ENCODE data around the gene RSL1D1.

Gene RSL1D1

DNA sequence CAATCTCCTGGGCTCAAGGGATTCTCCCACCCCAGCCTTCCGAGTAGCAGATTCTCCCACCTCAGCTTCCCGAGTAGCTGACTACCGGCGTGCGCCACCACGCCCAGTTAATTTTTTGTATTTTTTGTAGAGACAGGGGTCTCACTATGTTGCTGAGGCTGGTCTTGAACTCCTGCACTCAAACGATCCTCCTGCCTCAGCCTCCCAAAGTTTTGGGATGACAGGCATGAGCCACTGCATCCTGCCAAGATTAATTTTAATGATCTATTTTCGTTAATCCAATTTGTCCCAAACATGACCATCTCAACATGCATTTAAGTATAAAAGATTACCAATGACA is 55.5 kb downstream of the RSL1D1 start:
- no peaks in the 10 kb centered on the region for H3F3A ChIP-seq (ENCODE audit: low read depth)
- TF ChIP-seq EZH2phosphoT487 (IDR thresholded peaks at IDR 0.05; ENCODE audit: borderline replicate concordance): no peak
- no peak for TF ChIP-seq CTCF (conservative IDR thresholded peaks at IDR 0.05; ENCODE audit: low read length)
- peaks cover 37% of the 10 kb centered on the region for H3K4me1 ChIP-seq (ENCODE audit: insufficient read depth, low read length, poor library complexity, severe bottlenecking)
- H3K9me3 ChIP-seq (ENCODE audit: insufficient read depth, low read depth, low read length): no peaks in the 10 kb centered on the region
- H3K27me3 ChIP-seq (ENCODE audit: insufficient read depth, low read length, poor library complexity, severe bottlenecking): no peaks in the 10 kb centered on the region
- no peaks in the 10 kb centered on the region for H3K36me3 ChIP-seq (ENCODE audit: insufficient read depth, low read length)
- peak overlapping the region; percentile 89 for H3K4me3 ChIP-seq (ENCODE audit: low read length, poor library complexity, severe bottlenecking)
- H4K20me1 ChIP-seq (ENCODE audit: insufficient read depth, low read length, poor library complexity, severe bottlenecking): peaks cover 34% of the 10 kb centered on the region
- no peaks in the 10 kb centered on the region for H3K9me2 ChIP-seq (replicated peaks; ENCODE audit: low read depth, low read length)
- H2AFZ ChIP-seq (ENCODE audit: low read length): no peak overlapping the region
- H3K9ac ChIP-seq (ENCODE audit: low read depth, low read length, poor library complexity, severe bottlenecking): peak overlapping the region; percentile 98
- peak overlapping the region; percentile 86 for H3K4me2 ChIP-seq (ENCODE audit: low read depth, low read length, poor library complexity, severe bottlenecking)
- H3K79me2 ChIP-seq (ENCODE audit: insufficient read depth, low read length): peaks cover 59% of the 10 kb centered on the region

DNA sequence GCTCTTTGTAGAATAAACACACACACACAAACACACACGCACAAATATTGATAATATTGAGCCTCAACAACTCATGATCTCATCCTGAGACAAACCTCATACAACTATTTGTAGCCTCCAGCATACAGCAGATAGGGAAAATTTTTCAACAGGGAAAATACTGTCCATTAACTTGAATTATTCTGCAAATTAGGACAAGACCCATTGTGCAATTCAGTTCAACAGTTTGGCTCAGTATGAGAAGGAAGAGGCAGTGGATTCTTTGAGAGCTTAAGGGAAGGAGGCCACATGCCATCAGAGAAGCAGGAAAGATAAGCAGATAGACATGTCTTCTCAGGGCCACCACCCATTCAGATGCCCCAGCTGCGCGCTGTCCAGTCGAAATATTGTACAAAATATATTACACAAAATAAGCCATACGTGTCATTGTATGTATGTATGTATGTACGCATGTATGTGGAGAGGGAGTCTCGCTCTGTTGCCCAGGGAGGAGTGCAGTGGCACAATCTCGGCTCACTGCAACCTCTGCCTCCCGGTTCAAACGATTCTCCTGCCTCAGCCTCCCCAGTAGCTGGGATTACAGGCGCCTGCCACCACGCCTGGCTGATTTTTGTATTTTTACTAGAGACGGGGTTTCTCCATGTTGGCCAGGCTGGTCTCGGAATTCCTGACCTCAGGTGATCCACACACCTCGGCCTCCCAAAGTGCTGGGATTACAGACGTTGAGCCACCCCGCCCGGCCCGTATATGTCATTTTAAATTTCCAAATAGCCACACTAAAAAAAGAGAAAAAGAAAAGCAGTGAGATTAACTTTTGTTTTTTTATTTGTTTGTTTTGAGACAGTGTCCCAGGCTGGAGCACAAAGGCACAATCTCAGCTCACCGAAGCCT is 56.1 kb downstream of the RSL1D1 start:
- peak overlapping the region; percentile 86 for H3K4me2 ChIP-seq (ENCODE audit: low read depth, low read length, poor library complexity, severe bottlenecking)
- no peaks in the 10 kb centered on the region for H3K9me3 ChIP-seq (ENCODE audit: insufficient read depth, low read depth, low read length)
- TF ChIP-seq CTCF (conservative IDR thresholded peaks at IDR 0.05; ENCODE audit: low read length) (no peak), EZH2phosphoT487 (IDR thresholded peaks at IDR 0.05; ENCODE audit: borderline replicate concordance) (no peak)
- H4K20me1 ChIP-seq (ENCODE audit: insufficient read depth, low read length, poor library complexity, severe bottlenecking): peaks cover 34% of the 10 kb centered on the region
- H3K4me1 ChIP-seq (ENCODE audit: insufficient read depth, low read length, poor library complexity, severe bottlenecking): peaks cover 37% of the 10 kb centered on the region
- peak overlapping the region; percentile 98 for H3K9ac ChIP-seq (ENCODE audit: low read depth, low read length, poor library complexity, severe bottlenecking)
- H3K4me3 ChIP-seq (ENCODE audit: low read length, poor library complexity, severe bottlenecking): peak overlapping the region; percentile 89
- no peaks in the 10 kb centered on the region for H3K9me2 ChIP-seq (replicated peaks; ENCODE audit: low read depth, low read length)
- H3K27me3 ChIP-seq (ENCODE audit: insufficient read depth, low read length, poor library complexity, severe bottlenecking): no peaks in the 10 kb centered on the region
- H3K36me3 ChIP-seq (ENCODE audit: insufficient read depth, low read length): no peaks in the 10 kb centered on the region
- H3K79me2 ChIP-seq (ENCODE audit: insufficient read depth, low read length): peaks cover 65% of the 10 kb centered on the region
- no peaks in the 10 kb centered on the region for H3F3A ChIP-seq (ENCODE audit: low read depth)
- no peak overlapping the region for H2AFZ ChIP-seq (ENCODE audit: low read length)

- Histone ChIP-seq H3F3A (ENCODE audit: low read depth) (no peaks in the 10 kb centered on the region), H3K4me2 (ENCODE audit: low read depth, low read length, poor library complexity, severe bottlenecking) (peak overlapping the region; percentile 86), H3K79me2 (ENCODE audit: insufficient read depth, low read length) (peaks cover 72% of the 10 kb centered on the region), H3K9ac (ENCODE audit: low read depth, low read length, poor library complexity, severe bottlenecking) (peak overlapping the region; percentile 58), H4K20me1 (ENCODE audit: insufficient read depth, low read length, poor library complexity, severe bottlenecking) (peaks cover 34% of the 10 kb centered on the region), H3K4me1 (ENCODE audit: insufficient read depth, low read length, poor library complexity, severe bottlenecking) (peaks cover 37% of the 10 kb centered on the region), H3K4me3 (ENCODE audit: low read length, poor library complexity, severe bottlenecking) (peak overlapping the region; percentile 89), H2AFZ (ENCODE audit: low read length) (no peak overlapping the region), H3K27me3 (ENCODE audit: insufficient read depth, low read length, poor library complexity, severe bottlenecking) (no peaks in the 10 kb centered on the region), H3K9me2 (replicated peaks; ENCODE audit: low read depth, low read length) (no peaks in the 10 kb centered on the region), H3K9me3 (ENCODE audit: insufficient read depth, low read depth, low read length) (no peaks in the 10 kb centered on the region), H3K36me3 (ENCODE audit: insufficient read depth, low read length) (no peaks in the 10 kb centered on the region)
- no peak for TF ChIP-seq CTCF (conservative IDR thresholded peaks at IDR 0.05; ENCODE audit: low read length)
- TF ChIP-seq EZH2phosphoT487 (IDR thresholded peaks at IDR 0.05; ENCODE audit: borderline replicate concordance): no peak
Observed at GRCh38 chr16:11794447-11794846, 56.9 kb downstream of the RSL1D1 start.

All from Loucy (cell line).